Umbilical cord (tissue), 2 donors: ENCODE results near the gene CLPTM1L. TPM values are rescaled to one million over a fixed set of nuclear protein-coding genes. Genes with fewer than 3 reads are reported as not detected.
A peak's percentile ranks its signal among the peaks of the same experiment; 100 is the strongest.

Experiments used
- DNase-seq: peaks from one replicate; pipeline ENCODE4 v3.0.0-alpha.2; 2015; ENCODE audit warnings: low spot score
- total RNA-seq: library from RNA; depleted of rRNA; stranded (reverse); fragments of >200 nt; gene quantifications from one replicate; pipeline ENCODE4 v1.2.3, GENCODE V29; 2014; ENCODE audit warnings: low replicate concordance; ENCODE audit not compliant: insufficient read depth

CLPTM1L gene, protein sequence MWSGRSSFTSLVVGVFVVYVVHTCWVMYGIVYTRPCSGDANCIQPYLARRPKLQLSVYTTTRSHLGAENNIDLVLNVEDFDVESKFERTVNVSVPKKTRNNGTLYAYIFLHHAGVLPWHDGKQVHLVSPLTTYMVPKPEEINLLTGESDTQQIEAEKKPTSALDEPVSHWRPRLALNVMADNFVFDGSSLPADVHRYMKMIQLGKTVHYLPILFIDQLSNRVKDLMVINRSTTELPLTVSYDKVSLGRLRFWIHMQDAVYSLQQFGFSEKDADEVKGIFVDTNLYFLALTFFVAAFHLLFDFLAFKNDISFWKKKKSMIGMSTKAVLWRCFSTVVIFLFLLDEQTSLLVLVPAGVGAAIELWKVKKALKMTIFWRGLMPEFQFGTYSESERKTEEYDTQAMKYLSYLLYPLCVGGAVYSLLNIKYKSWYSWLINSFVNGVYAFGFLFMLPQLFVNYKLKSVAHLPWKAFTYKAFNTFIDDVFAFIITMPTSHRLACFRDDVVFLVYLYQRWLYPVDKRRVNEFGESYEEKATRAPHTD
- total RNA-seq, result 128 TPM

DNA sequence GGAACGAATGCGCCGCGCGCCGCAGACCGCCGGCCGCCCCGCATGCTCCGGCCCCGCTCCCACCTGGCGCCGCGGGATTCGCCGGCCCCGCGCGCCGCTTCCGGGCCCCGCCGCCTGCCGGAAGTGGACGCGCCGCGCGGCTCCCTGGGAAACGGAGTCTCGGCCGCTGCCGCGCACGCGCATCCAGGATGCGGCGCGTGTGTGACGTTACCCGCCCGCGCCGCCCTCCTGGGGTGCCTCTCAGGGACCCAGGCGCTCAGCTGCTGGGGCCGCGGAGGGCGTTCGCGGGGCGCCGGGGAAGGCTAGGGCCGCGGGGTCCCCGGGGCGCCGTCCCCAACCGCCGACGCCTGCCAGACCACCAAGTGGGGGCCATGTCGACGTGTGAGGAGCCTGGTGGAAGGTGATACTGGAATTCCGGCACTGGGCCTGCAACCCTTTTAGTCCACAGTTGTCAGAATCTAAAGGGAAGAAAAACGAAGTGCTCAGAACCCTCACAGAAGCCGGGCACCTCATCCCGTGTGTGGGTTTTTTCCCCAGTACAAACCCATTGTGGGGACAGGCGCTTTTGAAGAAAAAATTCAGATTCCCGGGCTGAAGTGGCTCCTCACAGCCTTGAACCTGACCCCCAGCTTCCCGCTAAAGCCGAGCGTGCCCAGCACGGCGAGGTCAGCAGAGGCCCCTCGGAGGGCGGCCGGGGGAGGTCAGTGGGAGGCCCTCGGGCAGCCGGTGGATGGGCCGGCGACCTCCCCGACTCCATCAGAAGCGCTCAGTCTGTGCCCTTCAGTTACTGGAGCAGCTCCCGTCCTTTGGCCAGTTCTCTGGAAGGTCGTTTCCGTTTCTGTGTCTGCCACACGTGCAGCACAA, at the start of gene CLPTM1L:
Gene CLPTM1L, minus strand, starts transcription at position 125 of the 864 bp plus-strand sequence. CDS start 258 bp downstream, outside the sequence.
- peak; percentile 89 for DNase-seq

DNA sequence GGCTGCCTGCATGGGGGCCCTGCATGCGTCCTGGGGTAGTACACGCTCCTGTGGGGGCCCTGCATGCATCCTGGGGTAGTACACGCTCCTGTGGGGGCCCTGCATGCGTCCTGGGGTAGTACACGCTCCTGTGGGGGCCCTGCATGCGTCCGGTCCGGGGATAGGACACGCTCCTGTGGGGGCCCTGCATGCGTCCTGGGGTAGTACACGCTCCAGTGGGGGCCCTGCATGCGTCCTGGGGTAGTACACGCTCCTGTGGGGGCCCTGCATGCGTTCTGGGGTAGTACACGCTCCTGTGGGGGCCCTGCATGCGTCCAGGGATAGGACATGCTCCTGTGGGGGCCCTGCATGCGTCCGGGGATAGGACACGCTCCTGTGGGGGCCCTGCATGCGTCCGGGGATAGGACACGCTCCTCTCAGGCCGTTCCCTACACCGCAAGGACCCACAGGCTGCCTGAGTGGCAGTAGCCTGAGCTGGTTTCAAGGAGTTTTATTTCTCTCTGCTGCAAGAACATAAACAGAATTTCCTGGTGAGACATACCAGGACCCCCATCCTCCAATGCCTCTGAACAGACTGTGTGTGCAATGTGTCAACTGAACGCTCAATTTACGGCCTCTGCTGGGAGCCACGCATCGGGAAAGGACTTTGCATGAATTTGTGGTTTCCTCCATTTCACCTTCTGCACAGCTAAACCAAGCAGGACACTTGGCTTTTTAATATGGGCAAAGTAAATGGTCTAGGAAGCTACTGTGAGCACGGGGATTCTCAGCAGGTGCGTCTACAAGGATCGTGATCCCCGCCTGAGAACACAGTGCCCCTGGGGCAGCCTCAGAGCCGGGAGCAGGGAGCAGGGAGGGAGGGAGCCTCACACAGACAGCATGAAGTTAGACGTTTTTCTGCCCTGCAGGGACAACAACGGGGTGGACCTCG, 48.9 kb upstream of the CLPTM1L start:
- no peak for DNase-seq

DNA sequence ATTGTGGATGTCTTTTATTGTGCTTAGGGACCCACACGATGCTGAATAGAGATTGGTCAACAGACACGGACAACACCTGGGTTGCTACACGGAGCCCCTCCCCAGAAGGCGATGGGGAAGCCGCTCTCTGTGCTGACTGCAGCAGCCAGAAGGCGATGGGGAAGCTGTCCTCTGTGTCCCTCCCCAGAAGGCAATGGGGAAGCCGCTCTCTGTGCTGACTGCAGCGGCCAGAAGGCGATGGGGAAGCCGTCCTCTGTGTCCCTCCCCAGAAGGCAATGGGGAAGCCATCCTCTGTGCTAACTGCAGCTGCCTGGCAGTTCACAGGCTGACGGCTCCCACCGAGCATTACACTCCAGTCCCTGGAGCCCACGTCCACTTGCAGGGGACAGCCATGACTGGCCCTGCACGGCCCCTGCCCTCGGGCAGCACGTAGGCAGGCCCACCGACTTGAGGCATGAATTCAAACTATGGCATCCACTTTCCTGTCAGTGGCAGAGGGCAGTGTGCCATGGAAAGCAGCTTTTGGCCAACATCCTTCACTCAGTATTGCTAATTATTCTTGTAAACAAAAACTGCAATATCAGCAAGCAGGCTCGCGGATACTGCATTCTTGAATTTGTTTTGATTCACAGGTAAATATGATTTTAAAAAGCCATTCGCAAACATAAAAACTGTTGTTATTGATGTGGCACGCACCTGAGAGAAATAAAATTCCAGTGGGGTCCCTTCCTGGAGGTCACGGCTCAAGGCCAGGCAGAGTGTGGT, 48.1 kb upstream of the CLPTM1L start:
- no peak for DNase-seq

DNA sequence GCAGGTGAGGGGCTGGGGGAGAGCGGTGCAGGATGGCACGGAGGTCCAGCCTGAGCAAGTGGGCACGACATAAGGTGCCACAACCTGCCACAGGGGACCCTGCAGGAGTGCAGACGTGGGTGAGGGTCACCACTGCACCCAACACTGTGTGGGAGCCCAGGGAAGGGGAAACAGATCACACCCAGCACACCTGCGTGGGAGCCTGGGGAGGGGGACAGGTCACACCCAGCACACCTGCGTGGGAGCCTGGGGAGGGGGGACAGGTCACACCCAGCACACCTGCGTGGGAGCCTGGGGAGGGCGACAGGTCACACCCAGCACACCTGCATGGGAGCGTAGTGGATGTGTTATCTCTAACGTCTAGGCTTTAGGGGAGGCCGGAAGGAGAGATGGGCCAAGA, 47.4 kb upstream of the CLPTM1L start:
- no peak for DNase-seq

DNA sequence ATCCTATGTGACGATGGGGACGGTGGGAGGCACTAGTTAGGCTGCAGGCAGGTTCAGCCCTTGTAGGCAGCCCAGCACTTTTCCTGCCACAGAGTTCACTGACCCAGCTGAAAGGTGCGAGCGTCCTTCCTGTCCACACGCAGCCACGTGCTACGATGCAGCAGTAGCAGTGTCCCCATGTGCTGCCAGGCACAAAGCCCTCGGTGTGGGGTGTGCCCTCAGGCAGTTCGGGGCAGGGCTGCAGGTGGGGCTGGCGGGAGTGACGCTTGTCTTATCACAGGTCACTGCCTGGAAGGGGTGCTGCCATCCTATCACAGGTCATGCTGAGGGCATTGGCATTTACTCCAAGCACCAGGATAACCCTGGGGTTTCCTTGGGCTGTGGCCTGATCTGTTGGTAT, 46.8 kb upstream of the CLPTM1L start:
- DNase-seq, result no peak

DNA sequence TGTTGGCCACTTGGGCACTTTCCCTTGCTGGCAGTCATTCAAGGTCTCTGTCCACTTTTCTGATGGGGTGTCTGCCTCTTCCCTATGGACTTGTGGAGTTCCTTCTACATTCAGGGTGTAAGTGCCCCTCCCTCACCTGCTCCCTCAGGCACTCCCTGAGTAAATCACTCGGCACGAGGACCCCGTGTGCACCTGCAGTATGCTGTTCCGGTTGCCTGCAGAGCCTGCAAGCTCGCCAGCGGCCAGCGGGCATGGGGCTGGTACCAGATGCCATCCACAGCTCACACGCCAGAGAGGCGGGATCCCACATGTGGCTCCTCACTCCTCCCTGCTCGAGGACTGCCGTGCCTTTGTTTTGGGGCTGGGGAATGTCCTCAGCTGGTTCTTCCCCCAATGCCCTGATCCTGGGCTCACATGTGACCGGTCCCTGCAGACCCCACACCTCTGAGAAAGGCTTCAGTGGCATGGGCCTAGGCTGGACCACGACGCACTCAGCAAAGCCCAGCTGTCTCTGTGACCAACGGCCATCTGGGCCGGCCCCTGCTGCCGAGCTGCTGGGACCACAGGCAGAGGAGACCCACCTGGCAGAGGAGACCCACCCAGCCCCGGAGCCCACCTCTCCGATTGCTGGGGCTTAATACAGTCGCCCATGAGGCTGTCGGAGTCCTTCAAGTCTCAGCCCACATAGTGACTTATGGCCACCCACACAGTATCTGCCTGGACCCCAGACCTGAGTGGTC, 46.1 kb upstream of the CLPTM1L start:
- no peak for DNase-seq

DNA sequence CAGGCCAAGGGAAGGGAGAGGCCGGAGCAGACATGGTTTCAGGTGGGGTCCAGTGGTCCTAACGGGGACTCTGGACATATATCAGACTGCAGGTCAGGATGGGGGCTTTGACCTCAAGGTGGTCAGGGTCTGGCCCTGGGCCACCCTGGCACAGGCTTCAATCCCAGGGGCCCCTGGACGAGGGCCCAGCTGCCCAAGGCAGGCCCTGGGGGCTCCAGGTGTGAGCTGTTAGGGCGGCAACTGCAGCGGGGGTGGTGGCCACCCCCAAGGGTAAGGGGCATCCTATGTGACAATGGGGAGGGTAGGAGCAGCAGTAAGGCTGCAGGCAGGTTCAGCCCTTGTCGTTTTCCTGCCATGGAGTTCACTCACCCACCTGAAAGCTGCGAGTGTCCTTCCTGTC, 45.4 kb upstream of the CLPTM1L start:
- DNase-seq, result no peak

DNA sequence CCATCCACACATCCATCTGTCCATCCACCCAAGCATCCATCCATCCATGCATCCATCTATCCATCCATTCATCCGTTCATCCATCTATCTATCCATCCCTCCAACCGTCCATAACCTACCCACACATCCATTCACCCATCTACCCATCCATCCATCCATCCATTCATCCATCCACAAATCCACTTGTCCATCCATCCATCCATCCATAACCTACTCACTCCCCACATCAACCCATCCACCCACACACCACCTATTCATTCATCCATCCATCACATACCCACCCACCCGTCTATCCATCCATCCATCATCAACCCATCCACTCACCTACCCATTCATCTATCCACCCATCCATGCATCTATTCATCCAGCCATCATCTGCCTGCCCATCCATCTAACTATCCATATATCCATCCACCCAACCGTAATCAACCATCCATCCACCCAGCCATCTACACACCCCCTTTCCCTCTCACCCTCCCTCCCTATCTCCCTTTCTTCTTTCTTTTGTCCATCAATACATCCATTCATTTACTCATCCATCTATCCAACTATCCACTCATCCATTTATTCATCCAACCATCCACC, 43.6 kb upstream of the CLPTM1L start:
- DNase-seq, result no peak

DNA sequence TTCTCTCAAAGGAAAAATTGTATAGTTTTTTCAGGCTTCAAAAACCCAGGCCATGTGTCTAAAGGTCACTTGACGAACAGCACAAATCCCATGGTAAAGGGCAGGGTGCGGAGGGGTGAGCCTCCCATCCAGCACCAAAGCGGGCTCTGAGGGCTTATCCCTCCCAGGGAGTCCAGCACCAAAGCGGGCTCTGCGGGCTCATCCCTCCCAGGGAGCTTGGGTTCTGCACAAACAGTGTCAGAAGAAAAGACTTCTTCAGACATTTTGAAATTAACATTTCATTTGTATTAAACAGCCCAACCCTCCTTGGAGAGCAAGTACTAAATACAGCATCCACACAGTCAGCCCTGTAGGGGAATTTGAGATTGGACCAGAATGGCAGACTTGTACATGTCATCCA, 43.0 kb upstream of the CLPTM1L start:
- DNase-seq, result no peak

DNA sequence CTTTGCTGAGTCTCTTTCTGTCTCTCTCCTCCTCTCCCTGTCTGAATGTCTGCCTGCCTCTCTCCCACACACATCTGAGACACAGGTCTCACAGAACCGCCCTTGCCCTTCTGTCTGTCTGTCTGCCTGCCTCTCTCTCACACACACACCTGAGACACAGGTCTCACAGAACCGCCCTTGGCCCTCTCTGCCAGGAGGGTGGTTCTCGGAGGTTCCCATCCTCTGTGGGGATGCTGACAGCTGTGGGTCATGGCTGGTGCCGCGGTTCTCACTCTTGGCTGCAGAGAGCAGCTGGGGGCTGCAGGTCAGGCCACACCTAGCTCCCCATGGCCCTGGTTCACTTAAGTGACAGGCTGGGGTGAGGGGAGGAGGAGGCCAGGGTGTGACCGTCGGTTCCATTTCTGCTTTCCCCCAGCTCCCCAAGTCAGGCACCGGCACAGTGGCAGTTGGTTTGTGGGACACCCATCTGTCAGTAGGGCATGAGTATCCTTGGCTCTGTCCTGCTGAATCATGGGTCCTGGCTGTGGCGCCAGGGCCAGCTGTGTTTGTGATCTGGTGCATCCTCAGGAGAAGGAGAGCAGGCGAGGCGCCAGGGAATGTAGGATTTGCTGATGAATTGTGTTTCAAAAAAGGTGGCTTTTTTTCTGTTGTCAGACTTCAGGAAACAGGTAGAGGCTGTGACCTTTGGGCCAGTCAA, 42.3 kb upstream of the CLPTM1L start:
- DNase-seq, result no peak

DNA sequence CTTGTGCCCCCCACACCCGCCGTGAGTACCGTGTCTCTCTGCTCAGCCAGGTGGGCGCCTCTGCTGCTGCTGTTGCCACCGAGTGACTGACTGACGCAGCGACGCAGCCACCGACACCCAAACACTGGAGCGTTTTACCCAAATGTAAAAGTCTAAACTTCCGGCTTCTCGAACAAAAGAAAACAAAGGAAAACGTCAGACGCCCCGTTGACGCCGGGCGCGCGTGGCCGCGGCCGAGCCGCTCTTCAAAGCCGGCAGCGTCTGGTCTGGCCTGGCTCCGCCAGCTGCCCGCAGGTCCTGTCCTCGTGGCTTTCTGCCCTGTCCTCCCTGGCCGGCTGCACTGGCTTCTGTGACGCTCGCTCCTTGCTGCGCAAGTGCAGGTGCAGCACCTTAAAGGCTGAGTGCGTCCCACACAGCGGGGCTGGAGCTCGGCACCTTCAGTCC, 41.4 kb upstream of the CLPTM1L start:
- DNase-seq, result peak; percentile 8

DNA sequence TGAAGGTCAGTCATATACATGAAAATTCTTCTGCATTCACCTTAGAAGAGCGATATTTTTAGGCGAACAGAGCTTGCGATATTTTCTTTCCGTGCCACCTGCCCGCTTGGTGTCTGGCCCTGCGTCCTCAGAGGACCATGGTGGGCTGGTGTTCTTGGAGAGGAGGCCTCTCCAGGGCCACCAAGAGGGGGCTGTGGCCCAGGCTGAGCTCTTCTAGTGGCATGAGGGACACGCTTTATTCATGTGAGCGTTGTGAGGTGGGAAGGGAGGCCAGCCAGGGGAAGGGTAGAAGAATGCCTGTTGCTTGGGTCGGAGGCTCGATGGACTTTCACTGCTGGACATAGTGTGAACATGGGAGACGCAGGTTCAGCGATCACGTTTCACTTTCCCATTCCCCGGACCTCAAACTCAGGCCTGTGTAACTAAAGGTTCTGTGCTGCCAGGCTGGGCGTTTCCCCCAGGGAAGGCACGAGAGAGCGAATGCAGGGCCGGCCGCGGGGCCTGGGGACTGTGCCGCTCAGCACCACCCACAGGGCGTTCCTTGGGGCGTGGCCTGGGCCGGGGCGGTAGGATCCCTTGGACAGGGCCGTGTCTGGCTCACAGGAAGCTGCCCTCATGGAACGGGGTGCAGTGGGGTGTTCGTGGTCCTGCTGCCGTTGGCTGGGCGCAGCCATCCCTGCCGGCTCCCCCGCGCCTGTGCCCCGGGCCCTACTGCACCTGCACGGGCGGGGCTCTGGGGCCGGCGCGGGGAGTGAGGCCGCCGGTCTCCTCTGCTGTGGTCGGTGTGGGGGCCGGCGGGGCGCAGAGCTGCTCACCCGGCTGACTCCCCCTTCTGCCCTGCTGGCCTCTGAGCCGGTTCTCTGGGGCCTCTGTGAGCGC, 40.7 kb upstream of the CLPTM1L start:
- DNase-seq, result peak; percentile 66

DNA sequence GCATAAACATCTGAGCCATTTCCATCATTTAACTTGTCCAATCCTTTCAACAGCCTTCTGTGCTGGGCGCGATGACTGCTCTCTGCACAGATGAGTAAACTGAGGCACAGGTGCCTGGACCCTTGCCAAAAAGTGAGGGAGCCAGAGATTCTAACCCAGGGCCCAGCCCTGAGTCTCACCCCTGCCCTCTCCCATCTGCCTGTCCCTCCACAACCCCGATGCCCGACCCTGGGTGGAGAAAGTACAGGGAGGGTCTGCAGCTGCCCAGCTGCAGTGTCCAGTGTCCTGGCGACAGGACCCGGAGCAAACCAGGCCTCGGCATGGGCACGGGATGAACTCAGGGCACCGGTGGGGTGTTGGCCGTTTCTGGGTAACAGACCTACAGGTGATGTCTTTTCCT, 39.6 kb upstream of the CLPTM1L start:
- no peak for DNase-seq

DNA sequence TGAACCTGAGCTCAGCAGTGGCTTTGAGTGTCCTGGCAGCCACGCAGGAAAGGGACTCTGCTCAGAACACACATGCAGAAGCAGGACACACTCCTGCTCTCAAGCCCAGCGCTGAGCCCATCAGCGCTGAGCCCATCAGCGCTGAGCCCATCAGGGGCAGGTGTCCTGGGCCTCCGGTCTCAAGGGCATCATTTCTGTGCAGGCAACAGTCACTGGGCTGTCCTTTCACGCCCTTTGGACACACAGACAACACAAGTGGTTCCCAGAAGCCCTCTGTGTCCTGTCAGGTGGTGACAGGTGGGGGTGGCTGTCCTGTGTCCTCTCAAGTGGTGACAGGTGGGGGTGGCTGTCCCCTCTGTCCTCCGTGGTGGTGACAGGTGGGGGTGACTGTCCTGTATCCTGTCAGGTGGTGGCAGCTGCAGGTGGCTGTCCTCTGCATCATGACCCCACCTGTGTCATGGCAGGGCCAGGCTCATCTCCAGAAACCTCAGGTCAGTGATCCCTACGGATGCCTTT, 39.0 kb upstream of the CLPTM1L start:
- no peak for DNase-seq

DNA sequence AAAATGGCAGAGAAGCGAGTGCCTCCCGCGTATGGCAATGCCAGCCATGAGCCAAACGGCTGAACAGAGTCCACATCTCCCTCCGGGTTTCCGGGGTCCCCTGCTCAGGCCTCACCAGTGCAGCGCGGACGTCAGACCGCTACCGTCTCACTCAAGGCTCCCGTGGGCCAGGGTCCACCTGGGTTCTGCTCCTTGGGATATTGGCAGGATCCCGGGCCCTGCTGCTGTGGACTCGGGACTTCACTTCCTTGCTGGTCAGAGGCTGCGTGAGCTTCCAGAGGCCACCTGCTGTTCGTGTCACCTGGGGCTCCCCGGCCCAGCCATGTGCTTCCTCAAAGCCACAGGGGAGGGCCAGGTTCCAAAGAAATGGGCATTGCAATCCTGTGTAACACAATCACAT, 38.4 kb upstream of the CLPTM1L start:
- DNase-seq, result no peak

DNA sequence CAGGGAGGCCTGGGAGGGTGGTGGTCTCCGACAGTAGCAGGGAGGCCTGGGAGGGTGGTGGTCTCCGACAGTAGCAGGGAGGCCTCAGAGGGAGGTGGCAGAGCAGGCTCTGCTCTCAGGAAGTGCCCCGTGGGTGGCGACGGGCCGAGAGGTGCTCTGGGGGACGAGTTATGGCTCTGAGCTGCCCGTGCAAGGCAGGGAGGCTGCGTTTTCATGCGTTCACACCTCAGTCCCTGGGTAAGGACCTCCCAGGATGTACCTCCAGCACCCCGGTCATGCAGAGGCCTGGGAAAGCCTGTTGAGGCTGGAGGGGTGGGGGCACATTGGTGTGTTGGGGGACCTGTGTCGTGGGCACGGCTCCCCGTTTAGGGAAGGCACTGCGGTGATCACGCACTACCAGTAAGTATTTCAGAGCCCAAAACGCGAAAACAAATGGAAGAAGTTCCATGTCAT, 37.4 kb upstream of the CLPTM1L start:
- DNase-seq, result no peak
